Fibroblast of gingiva (primary cell): ENCODE data around the gene SLC24A4.

Experiments
- DNase-seq: peaks from one replicate; pipeline ENCODE4 v3.0.0-alpha.2; 2011; ENCODE audit warnings: low read depth

The SLC24A4 gene

DNA sequence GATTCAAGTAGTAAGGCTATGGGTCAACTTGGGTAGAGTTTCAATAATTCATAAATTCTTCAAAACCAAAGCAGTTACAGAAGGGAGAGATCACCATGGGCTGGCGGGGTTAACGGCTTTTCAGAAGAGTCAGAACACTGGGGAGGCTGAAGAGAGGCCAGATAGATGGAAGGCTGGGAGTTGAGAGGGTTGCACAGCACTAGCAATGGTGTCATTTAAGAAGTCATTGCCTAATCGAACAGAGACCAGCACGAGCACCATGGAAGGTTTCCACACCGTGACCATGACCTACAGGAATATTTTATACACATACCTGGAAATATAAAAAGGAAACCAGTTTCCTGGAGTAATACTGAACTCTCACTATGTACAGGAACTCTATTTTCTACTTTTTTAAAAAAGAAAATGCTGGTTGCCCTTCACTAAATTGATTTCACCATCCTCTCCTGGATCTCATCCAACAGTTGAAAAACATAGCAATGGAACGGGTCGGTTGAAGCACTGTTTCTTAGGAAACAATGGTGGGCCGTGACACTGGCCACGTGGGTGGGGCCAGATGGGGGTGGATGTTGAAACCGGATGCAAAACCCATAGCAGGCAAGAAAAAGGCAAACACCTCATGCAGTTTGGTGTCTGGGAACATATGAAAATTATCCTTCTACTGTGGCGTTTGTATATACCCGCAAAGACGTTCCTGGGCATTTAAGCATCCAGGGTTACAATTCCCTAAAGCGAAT lies 152.7 kb downstream of the SLC24A4 start:
- peak; percentile 89 for DNase-seq

DNA sequence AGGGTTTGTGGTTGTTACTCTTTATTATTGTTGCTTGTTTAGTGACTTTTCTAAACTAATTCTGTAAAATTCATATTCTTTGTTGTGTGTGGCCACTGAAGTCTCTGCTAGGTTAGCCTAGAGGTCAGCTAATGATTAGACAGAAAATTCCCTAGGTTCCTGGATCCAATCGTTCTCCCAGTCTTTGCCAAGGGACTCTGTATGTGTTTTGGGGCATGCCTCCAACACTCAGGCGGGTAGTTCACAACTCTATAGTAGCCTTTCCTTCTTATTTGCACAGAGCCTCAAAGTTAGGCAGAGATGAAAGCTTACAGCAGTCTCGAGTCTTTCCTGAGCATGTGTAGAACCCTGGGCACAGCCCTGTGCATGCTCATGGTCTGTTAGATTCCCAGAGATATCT lies 157.9 kb downstream of the SLC24A4 start:
- DNase-seq, result no peak

GRCh38 chr14:92481386-92481785 lies 158.4 kb downstream of the SLC24A4 start:
- DNase-seq, result peak; percentile 50

GRCh38 chr14:92481811-92482555 lies 159.0 kb downstream of the SLC24A4 start:
- no peak for DNase-seq

DNA sequence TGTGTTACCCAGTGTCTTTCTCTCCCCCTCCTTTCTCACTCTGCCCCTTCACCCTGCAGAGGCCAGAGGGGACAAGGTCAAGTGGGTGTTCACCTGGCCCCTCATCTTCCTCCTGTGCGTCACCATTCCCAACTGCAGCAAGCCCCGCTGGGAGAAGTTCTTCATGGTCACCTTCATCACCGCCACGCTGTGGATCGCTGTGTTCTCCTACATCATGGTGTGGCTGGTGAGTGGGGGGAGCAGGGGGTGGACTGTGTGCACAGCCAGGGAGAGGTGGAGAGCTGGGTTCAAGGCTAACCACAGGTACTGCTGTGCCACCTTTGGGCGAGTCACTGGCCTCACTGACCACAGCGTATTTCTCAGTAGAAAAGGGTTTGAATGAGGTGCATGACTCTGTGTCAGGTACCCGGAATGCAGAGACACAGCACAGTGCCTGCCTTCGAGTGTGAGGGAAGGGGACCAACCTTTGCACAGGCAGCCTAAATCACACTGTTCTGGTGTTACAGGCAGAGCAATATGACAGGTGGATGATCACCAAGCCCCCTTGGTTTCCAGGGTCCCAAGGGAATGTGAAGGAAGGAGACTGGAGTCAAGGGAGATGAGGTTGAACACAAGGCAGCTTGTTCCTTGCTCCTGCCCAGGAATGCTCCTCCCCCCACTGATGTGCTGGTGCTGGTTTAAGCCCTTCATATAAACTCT lies 159.8 kb downstream of the SLC24A4 start:
- no peak for DNase-seq

- DNase-seq, result no peak
Observed at GRCh38 chr14:92484132-92484823, 161.3 kb downstream of the SLC24A4 start.

DNA sequence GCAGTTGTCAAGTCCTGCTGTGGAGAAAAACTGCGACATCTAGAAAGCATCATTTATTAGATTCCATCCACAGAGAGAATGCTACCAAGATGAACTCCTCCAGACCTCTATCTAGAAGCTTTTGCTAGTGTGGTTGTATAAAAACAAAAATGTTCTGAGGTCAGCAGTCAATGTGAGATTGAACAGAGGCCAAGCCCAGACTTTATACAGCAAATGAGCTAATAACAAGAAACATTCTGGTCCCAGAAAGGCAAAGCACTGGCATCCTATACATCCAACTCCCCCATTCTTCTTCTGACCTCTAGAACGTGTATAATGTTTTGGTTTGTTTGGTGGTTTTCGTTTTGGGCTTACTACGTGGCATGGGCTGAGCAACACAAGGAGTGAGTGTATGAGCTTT lies 163.9 kb downstream of the SLC24A4 start:
- DNase-seq, result no peak

- DNase-seq, result no peak
Observed at GRCh38 chr14:92487513-92488133, 164.7 kb downstream of the SLC24A4 start.

GRCh38 chr14:92489394-92490238 lies 166.7 kb downstream of the SLC24A4 start:
- no peak for DNase-seq

GRCh38 chr14:92490239-92490959 lies 167.4 kb downstream of the SLC24A4 start:
- no peak for DNase-seq

GRCh38 chr14:92491782-92492181 lies 168.8 kb downstream of the SLC24A4 start:
- DNase-seq, result no peak

DNA sequence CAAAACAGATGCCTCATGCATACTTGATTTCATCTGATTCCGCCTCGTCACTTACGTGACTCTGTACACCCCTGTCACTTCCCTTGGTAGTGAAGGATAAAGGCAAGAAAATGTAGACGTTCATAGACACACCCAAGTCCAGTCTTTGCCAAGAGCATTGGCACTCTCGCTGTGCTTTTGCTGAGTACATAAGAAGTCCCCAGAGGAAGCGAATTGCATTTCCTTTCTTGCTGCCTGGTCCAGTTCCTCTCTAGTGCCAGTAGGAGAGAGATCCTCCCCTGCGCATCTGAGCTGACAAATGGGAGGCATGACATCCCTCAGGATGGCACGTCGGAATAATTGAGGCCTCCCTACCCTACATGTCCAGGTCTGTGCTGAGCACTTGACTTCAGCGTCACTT lies 169.3 kb downstream of the SLC24A4 start:
- DNase-seq, result peak; percentile 53

DNA sequence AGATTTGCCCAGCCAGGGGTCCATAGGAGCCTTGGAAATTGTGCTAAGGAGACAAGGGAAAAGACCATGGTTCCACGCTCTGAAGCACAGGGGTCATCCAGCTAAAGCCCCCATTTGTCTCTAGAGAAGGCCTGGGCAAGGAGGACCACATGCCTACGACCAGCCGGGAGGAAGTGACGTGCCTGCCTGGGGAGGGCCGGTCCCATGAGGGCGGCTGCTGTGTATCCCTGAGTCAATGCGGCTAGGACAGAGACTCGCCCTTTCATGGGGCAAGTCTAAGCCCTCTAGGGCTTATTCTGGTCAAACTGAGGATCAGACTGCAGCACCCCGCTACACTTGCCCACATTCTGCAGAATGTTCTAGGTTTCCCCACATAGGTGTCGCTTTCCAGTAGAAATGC lies 170.1 kb downstream of the SLC24A4 start:
- DNase-seq, result no peak

DNA sequence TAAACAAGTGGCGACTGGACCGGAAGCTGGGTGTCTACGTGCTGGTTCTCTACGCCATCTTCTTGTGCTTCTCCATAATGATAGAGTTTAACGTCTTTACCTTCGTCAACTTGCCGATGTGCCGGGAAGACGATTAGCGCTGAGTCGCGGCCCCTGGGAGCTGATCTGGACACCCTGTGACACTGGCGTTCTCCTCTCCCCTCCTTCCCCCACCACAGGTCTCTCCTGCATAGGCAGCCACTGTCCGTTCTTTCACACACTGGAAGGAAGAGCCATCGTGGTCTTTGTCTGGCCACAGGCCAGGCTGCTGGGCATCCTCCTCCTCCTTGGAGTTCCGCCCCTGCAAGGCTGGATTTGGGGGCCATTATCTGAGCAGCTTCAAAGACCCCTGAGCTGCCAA lies 170.5 kb downstream of the SLC24A4 start:
- no peak for DNase-seq

GRCh38 chr14:92494512-92494911 lies 171.5 kb downstream of the SLC24A4 start:
- no peak for DNase-seq

- no peak for DNase-seq
Observed at GRCh38 chr14:92495027-92495426, 172.1 kb downstream of the SLC24A4 start.

DNA sequence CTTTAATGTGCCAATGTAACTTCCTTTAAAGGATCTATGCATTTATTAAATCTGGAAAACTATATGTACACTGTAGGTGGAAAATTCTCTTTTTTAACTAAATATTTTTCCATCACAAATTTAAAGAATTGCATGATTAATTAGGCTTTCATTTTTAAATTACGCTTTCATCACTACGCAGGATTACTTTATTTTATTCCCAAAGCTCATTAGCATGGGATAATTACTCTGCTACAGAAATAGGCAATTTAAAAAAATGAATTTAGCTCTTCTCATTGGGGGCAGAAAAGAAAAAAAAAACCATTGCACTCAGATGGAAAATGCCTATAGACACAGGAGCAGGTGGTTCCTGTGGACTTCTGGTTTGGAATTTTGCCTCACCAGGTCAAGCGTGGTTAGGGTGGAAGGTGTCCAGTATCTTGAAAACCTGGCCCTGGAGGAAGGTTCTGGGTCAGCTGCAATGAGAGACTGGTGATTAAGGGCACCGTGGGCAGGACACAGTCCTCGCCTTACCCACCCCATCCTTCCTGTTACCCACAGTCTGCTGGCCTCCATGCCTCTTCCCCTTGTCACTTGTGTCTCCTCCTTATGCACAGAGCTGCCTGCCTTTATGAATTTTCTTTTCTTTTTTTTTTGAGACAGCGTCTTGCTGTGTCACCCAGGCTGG lies 173.4 kb downstream of the SLC24A4 start:
- no peak for DNase-seq

DNA sequence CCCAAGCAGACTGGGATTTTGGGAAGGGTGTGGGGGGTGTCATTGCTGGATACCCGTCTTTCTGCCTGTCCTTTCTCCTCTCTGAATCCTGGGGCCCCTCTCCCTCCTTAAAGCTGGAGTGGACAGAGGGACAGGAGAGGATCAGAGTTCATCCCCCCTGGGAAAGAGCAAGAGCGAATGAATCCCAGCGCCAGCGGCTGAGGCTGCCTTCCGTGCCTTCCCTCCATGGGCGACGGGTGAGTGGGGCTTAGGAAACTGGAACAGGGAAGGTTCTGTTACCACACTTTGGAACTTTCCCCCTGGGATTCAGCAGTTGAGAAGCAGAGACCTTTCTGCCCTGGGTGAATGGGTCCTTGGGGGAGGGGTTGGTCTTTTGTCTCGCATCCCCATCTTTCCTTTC lies 174.4 kb downstream of the SLC24A4 start:
- no peak for DNase-seq

DNA sequence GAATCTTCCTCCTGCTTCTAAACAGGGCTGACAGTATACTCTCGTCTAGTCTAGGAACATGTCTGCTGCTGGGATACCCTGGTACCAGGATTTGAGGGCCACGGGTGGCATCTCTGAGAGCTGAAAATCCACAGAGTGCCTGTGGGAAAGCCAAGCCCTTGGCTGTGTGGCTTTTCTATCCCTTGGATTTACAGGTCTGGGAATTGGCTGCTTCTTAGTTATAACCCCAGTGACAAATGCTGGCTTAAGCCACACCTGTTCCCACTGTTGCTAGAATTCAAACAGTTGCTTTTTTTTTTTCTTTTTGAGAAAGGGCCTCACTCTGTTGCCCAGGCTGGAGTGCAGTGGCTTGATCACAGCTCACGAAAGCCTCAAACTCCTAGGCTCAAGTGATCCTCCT lies 176.3 kb downstream of the SLC24A4 start:
- DNase-seq, result no peak

- no peak for DNase-seq
Observed at GRCh38 chr14:92500491-92500941, 177.6 kb downstream of the SLC24A4 start.
